Vagina (tissue), 2 donors: ENCODE data around the gene GRM8.

ENCODE experiments used
- POLR2A ChIP-seq, 2 donors: fragments of 450-650 bp; IDR thresholded peaks; one replicate each; pipeline ENCODE4 v1.6.1; 2017; ENCODE audit warnings: antibody characterized with exemption in 2 of 2, mild to moderate bottlenecking in 2 of 2, moderate library complexity in 2 of 2
- TF ChIP-seq, protein P1 (sequence below), 3 experiments: fragments of 450-650 bp in 2 of 3; fragments of 200-600 bp in 1 of 3; sonication (generic) in 1 of 3; IDR thresholded peaks; one replicate each; pipeline ENCODE4 v1.5.1; 2017 to 2019; ENCODE audit warnings: antibody characterized with exemption in 3 of 3, mild to moderate bottlenecking in 2 of 3, moderate library complexity in 2 of 3

DNA sequence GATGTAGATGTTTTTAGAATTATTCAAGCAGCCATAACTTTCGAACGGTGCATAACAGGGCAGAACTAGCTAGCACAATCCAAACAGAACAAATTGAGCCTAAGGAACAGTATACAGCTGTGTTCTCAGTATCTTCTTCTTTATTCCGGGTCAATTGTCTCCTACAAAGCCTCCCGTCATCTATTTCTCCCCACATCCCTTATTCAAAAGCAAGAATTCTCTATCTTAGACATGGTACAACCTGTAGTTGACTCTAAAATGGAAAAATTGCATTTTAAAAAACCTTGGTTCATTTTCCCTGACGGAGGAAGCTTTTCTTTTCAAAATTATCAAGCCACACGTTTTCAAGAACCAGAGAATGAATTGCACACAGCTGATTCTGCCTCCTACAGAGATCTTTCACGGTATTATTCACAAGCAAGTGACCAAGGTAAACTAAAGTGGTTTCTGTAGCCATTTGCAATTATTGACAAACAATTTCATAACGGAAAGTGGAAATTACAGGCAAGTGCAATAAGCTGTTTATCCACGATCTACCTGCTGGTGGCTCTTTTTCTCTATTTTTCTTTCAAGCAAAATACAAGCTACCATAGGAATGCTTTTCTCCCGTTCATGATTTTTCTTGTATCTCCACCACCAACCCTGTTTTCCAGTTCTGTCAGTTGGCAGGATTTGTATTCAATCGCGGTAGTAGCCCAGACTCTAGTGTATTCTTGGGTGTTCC, 2.3 kb downstream of the GRM8 start:
- TF ChIP-seq, protein P1, sequence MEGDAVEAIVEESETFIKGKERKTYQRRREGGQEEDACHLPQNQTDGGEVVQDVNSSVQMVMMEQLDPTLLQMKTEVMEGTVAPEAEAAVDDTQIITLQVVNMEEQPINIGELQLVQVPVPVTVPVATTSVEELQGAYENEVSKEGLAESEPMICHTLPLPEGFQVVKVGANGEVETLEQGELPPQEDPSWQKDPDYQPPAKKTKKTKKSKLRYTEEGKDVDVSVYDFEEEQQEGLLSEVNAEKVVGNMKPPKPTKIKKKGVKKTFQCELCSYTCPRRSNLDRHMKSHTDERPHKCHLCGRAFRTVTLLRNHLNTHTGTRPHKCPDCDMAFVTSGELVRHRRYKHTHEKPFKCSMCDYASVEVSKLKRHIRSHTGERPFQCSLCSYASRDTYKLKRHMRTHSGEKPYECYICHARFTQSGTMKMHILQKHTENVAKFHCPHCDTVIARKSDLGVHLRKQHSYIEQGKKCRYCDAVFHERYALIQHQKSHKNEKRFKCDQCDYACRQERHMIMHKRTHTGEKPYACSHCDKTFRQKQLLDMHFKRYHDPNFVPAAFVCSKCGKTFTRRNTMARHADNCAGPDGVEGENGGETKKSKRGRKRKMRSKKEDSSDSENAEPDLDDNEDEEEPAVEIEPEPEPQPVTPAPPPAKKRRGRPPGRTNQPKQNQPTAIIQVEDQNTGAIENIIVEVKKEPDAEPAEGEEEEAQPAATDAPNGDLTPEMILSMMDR (IDR thresholded peaks at IDR 0.05): no peak
- no peak for TF ChIP-seq POLR2A (IDR thresholded peaks at IDR 0.05)
